ENCODE data around the gene VAMP5.

VAMP5 gene

GRCh38 chr2:85642725-85643124 lies 58.5 kb downstream of the VAMP5 start:
- no peak for DNase-seq
